H1 (cell line): ENCODE measurements around the gene NOG. TPM values are rescaled to one million over a fixed set of nuclear protein-coding genes. Genes with fewer than 3 reads are reported as not detected.

Experiments
- CTCF ChIA-PET: fragments of 300-600 bp; sonication (Branson Sonifier 250); formaldehyde crosslinking; loops from one replicate; lab custom pipeline; 2021; ENCODE audit not compliant: partially characterized antibody; lab: Charles Lee
- POLR2A ChIA-PET: fragments of 300-600 bp; sonication (Branson Sonifier 250); formaldehyde crosslinking; loops from one replicate; lab custom pipeline; 2021; ENCODE audit warnings: inconsistent platforms; ENCODE audit not compliant: partially characterized antibody; lab: Charles Lee
- DNase-seq, 2 experiments: peaks; one replicate each; pipeline versions ENCODE4 v3.0.0 to v3.0.0-alpha.2; 2010 to 2022; ENCODE audit warnings: low spot score in 2 of 2, low read depth in 1 of 2, mixed read lengths in 1 of 2
- FAIRE-seq: peaks from 2 replicates; lab custom pipeline; 2011; peaks lifted over from hg19 to GRCh38; lab: Jason Lieb, UNC
- H2AFZ ChIP-seq: 2 replicates; pipeline ENCODE4 v1.8.1; 2012; ENCODE audit warnings: low read length, inconsistent platforms
- H2AK5ac ChIP-seq: 2 replicates; pipeline ENCODE4 v1.6.1; 2013; ENCODE audit warnings: low read depth, low read length
- H2BK120ac ChIP-seq: replicated peaks from 2 replicates; pipeline ENCODE3; 2013; ENCODE audit warnings: low read depth, low read length, inconsistent platforms
- H2BK12ac ChIP-seq: 2 replicates; pipeline ENCODE4 v1.6.1; 2013; ENCODE audit warnings: low read depth, low read length
- H2BK15ac ChIP-seq: 2 replicates; pipeline ENCODE4 v1.6.1; 2013; ENCODE audit warnings: low read length
- H2BK20ac ChIP-seq: 2 replicates; pipeline ENCODE4 v1.6.1; 2013; ENCODE audit warnings: low read length
- H2BK5ac ChIP-seq: 2 replicates; pipeline ENCODE4 v1.6.1; 2013; ENCODE audit warnings: low read depth, low read length
- H3K14ac ChIP-seq: 2 replicates; pipeline ENCODE4 v1.6.1; 2013; ENCODE audit warnings: inconsistent platforms; ENCODE audit not compliant: insufficient read length
- H3K18ac ChIP-seq: 2 replicates; pipeline ENCODE4 v1.6.1; 2013; ENCODE audit warnings: low read length; ENCODE audit errors: extremely low read depth
- H3K23ac ChIP-seq: 2 replicates; pipeline ENCODE4 v1.6.1; 2013; ENCODE audit warnings: inconsistent platforms; ENCODE audit not compliant: insufficient read length
- H3K23me2 ChIP-seq: 2 replicates; pipeline ENCODE4 v1.6.1; 2013; ENCODE audit warnings: low read depth, low read length
- H3K27ac ChIP-seq: 2 replicates; pipeline ENCODE4 v1.6.1; 2011; ENCODE audit warnings: low read depth, low read length, inconsistent platforms
- H3K27me3 ChIP-seq, 4 experiments: replicated peaks in 1 of 4; 1 replicate in 1 of 4; 2 replicates in 3 of 4; pipeline versions ENCODE4 v1.6.1 to v1.8.1; 2011 to 2013; ENCODE audit warnings: low read length in 3 of 4, mild to moderate bottlenecking in 3 of 4, inconsistent platforms in 2 of 4, mixed read lengths in 2 of 4, moderate library complexity in 1 of 4; ENCODE audit not compliant: control insufficient read depth in 3 of 4, insufficient read depth in 3 of 4; ENCODE audit errors: extremely low read depth in 1 of 4
- H3K36me3 ChIP-seq, 4 experiments: 2 replicates each; pipeline versions ENCODE4 v1.6.1 to v1.8.1; 2011 to 2013; ENCODE audit warnings: mild to moderate bottlenecking in 4 of 4, low read length in 3 of 4, moderate library complexity in 2 of 4, control low read depth in 1 of 4, inconsistent platforms in 1 of 4; ENCODE audit not compliant: insufficient read depth in 4 of 4, control insufficient read depth in 2 of 4
- H3K4ac ChIP-seq: replicated peaks from 2 replicates; pipeline ENCODE3; 2013; ENCODE audit warnings: low read length, low read depth, mixed read lengths, inconsistent platforms; ENCODE audit not compliant: insufficient read length
- H3K4me1 ChIP-seq, 4 experiments: replicated peaks in 1 of 4; 1 replicate in 1 of 4; 2 replicates in 3 of 4; pipeline versions ENCODE4 v1.6.1 to v1.8.1; 2011 to 2013; ENCODE audit warnings: low read length in 3 of 4, inconsistent platforms in 2 of 4, mixed read lengths in 1 of 4; ENCODE audit not compliant: insufficient read depth in 4 of 4, control insufficient read depth in 3 of 4
- H3K4me2 ChIP-seq, 2 experiments: 2 replicates each; pipeline versions ENCODE4 v1.6.1 to v1.8.1; 2011 to 2013; ENCODE audit warnings: low read depth in 2 of 2, low read length in 2 of 2, control low read depth in 1 of 2, inconsistent platforms in 1 of 2, mild to moderate bottlenecking in 1 of 2; ENCODE audit not compliant: insufficient read depth in 1 of 2
- H3K4me3 ChIP-seq, 4 experiments: fragments of 200-600, 300-600 bp in 1 of 4; sonication (generic), shearing (Covaris generic), sonication (Bioruptor Twin) in 1 of 4; 2 replicates each; pipeline versions ENCODE4 v1.5.1 to v1.8.1; 2011 to 2016; ENCODE audit warnings: low read length in 4 of 4, low read depth in 3 of 4, control low read depth in 2 of 4, inconsistent platforms in 2 of 4, mild to moderate bottlenecking in 2 of 4, mixed read lengths in 1 of 4, moderate library complexity in 1 of 4; ENCODE audit not compliant: insufficient read depth in 2 of 4; ENCODE audit errors: extremely low read depth in 1 of 4
- H3K56ac ChIP-seq: replicated peaks from 2 replicates; pipeline ENCODE3; 2013; ENCODE audit warnings: low read depth, mild to moderate bottlenecking, mixed read lengths, low read length, inconsistent platforms; ENCODE audit not compliant: insufficient read length
- H3K79me1 ChIP-seq: 2 replicates; pipeline ENCODE4 v1.6.1; 2013; ENCODE audit warnings: low read depth, low read length, control low read depth
- H3K79me2 ChIP-seq, 2 experiments: 2 replicates each; pipeline versions ENCODE4 v1.6.1 to v1.8.1; 2012 to 2013; ENCODE audit warnings: low read length in 2 of 2, mild to moderate bottlenecking in 2 of 2, inconsistent platforms in 1 of 2; ENCODE audit not compliant: insufficient read depth in 2 of 2, control insufficient read depth in 1 of 2
- H3K9ac ChIP-seq, 4 experiments: replicated peaks in 1 of 4; 1 replicate in 1 of 4; 2 replicates in 3 of 4; pipeline versions ENCODE4 v1.6.1 to v1.8.1; 2011 to 2013; ENCODE audit warnings: low read depth in 3 of 4, low read length in 3 of 4, control low read depth in 2 of 4, mild to moderate bottlenecking in 2 of 4, moderate library complexity in 2 of 4, inconsistent platforms in 1 of 4; ENCODE audit errors: extremely low read depth in 1 of 4
- H3K9me3 ChIP-seq, 2 experiments: 2 replicates each; pipeline versions ENCODE4 v1.6.1 to v1.8.1; 2012 to 2013; ENCODE audit warnings: mild to moderate bottlenecking in 2 of 2, moderate library complexity in 2 of 2, control low read depth in 1 of 2, inconsistent platforms in 1 of 2, low read depth in 1 of 2, low read length in 1 of 2, mixed read lengths in 1 of 2; ENCODE audit not compliant: insufficient read depth in 2 of 2
- H4K20me1 ChIP-seq, 2 experiments: replicated peaks in 1 of 2; 2 replicates each; pipeline versions ENCODE3 to v1.8.1; 2011 to 2013; ENCODE audit warnings: inconsistent platforms in 2 of 2, low read length in 2 of 2, mild to moderate bottlenecking in 1 of 2; ENCODE audit not compliant: insufficient read depth in 2 of 2, control insufficient read depth in 1 of 2
- H4K5ac ChIP-seq: 2 replicates; pipeline ENCODE4 v1.6.1; 2013; ENCODE audit warnings: low read length, low read depth, mixed read lengths, inconsistent platforms; ENCODE audit not compliant: insufficient read length
- H4K8ac ChIP-seq: 2 replicates; pipeline ENCODE4 v1.8.0; 2013; ENCODE audit warnings: mild to moderate bottlenecking, moderate library complexity, low read length, inconsistent platforms; ENCODE audit not compliant: insufficient read depth; ENCODE audit errors: extremely low read depth
- H4K91ac ChIP-seq: replicated peaks from 2 replicates; pipeline ENCODE3; 2013; ENCODE audit warnings: low read length, mixed read lengths, inconsistent platforms; ENCODE audit not compliant: insufficient read length
- CEBPB ChIP-seq: IDR thresholded peaks from 2 replicates; pipeline ENCODE4 v1.6.1; 2012; ENCODE audit warnings: low read depth, low read length
- CREB1 ChIP-seq: IDR thresholded peaks from 2 replicates; pipeline ENCODE4 v1.6.1; 2012; ENCODE audit warnings: inconsistent platforms
- WGBS, 2 experiments: shearing (Covaris generic) in 1 of 2; methylation state at CpG; one replicate each; pipeline versions ENCODE4 v1.1.6 to v1.1.7; 2013 to 2015; ENCODE audit warnings: low lambda C conversion rate in 2 of 2, mixed read lengths in 2 of 2, inconsistent platforms in 1 of 2, low coverage in 1 of 2, missing lambda C conversion rate in 1 of 2; ENCODE audit not compliant: insufficient replicate concordance in 2 of 2, insufficient coverage in 1 of 2, insufficient read length in 1 of 2; ENCODE audit errors: extremely low coverage in 1 of 2, missing lambda C conversion rate in 1 of 2; 5-methylcytosine and 5-hydroxymethylcytosine counted together
- polyA plus RNA-seq, 7 experiments: library from polyadenylated mRNA; depleted of rRNA in 3 of 7; stranded (reverse) in 5 of 7; unstranded in 2 of 7; fragments of >200 nt in 5 of 7; fragments of 200-250 nt in 2 of 7; gene quantifications; 1 replicate in 5 of 7; 2 replicates in 1 of 7; 4 replicates in 1 of 7; pipeline versions ENCODE4 v1.2.1 to v1.2.3, GENCODE V29; 2011 to 2013; ENCODE audit warnings: missing spikeins in 2 of 7, mixed read lengths in 2 of 7
- total RNA-seq: library from RNA; stranded (reverse); fragmentation: NEBNext Ultra II Directional; extraction: Animal tissue kit (Norgen Biotek cat#: 25700); gene quantifications from 2 replicates; pipeline ENCODE4 v1.2.1, GENCODE V29; 2021

Gene NOG
- total and polyA plus RNA-seq, 2 of the 8 experiments (the other 6 are each of a cell fraction or from before 2014, with no cell fraction given) = 0.35 TPM

DNA sequence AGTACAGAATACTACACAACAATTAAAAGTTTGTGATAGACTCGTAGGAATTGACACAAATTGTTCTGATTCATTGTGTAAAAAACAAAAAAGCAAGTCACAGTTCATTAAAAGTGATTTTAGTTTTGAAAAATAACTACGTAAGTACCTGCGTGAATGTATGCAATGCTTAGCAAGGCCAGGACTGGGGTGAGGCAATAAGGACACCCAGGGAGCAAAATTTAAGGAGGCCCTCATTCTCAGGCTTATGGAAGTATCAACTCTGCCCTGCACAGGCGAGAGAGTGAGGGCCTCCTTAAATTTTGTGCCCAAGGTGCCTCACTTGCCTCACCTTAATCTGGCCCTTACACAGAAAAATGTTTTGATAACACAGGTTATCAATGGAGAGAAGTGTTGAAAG is 31.4 kb downstream of the NOG start:
- Histone ChIP-seq H4K8ac (no peak overlapping the region), H3K79me1 (no peaks in the 10 kb centered on the region), H3K27me3 (no peaks in the 10 kb centered on the region), H3K4me3 (no peak overlapping the region), H2BK120ac (no peak overlapping the region), H3K4me1 (peaks cover 0 to 4% (median 0%) of the 10 kb centered on the region in 4 experiments; a peak in 3 of 7 replicates), H3K9ac (no peak overlapping the region), H2BK20ac (no peak overlapping the region), H2AFZ (no peak overlapping the region), H3K36me3 (no peaks in the 10 kb centered on the region), H3K27ac (no peak overlapping the region), H3K14ac (no peak overlapping the region), H4K91ac (no peak overlapping the region), H4K5ac (no peak overlapping the region), H3K79me2 (no peaks in the 10 kb centered on the region), H3K23ac (no peak overlapping the region), H3K4me2 (no peak overlapping the region), H3K56ac (no peak overlapping the region), H2AK5ac (no peak overlapping the region), H3K23me2 (no peaks in the 10 kb centered on the region), H2BK5ac (no peak overlapping the region), H3K4ac (no peak overlapping the region), H2BK15ac (no peak overlapping the region), H3K9me3 (no peaks in the 10 kb centered on the region), H3K18ac (no peak overlapping the region), H4K20me1 (no peaks in the 10 kb centered on the region), H2BK12ac (no peak overlapping the region)
- TF ChIP-seq CREB1 = no peak
- TF ChIP-seq CEBPB = peak; percentile 36; the same call in 1 of the 2 replicates
- DNase-seq = no peak
- 47% methylated on average over 4 of the region's 4 CpGs; no CpG with 5 or more reads in 1 of the 2 experiments for WGBS, 2 experiments
- CTCF ChIA-PET = interaction anchor here (0.8 to 6.4 kb wide), 4 partner anchors 12 to 91 kb away, joined by 3 to 33 read pairs (median 7); no protein-coding TSS in a partner anchor
- no peak for FAIRE-seq
- POLR2A ChIA-PET = no interaction called here
